A673 (cell line): ENCODE measurements around the gene RAMAC. TPM values are rescaled to one million over a fixed set of nuclear protein-coding genes. Genes with fewer than 3 reads are reported as not detected.

Experiments
- BruUV-seq: library from RNA; stranded (reverse); fragments of 400-500 nt; replicated peaks from 2 replicates; lab custom pipeline; 2021; lab: Mats Ljungman, UMichigan
- CTCF ChIA-PET: fragments of 300-600 bp; sonication (Branson Sonifier 250); formaldehyde crosslinking; loops from one replicate; lab custom pipeline; 2022; ENCODE audit warnings: antibody characterized with exemption; lab: Charles Lee
- POLR2A ChIA-PET: fragments of 300-600 bp; sonication (Branson Sonifier 250); formaldehyde crosslinking; loops from one replicate; lab custom pipeline; 2022; ENCODE audit warnings: antibody characterized with exemption; ENCODE audit not compliant: low non-redundant PET; lab: Charles Lee
- DNase-seq: peaks from one replicate; pipeline ENCODE4 v3.0.0-alpha.2; 2015; ENCODE audit warnings: low spot score
- H3K27ac ChIP-seq: fragments of 200-600 bp; sonication (generic); 2 replicates; pipeline ENCODE4 v1.5.1; 2016; ENCODE audit warnings: mixed run types, low read depth, mild to moderate bottlenecking, mixed read lengths, antibody characterized with exemption, low read length; ENCODE audit not compliant: poor library complexity, severe bottlenecking
- H3K27me3 ChIP-seq: fragments of 200-600 bp; sonication (generic); replicated peaks from 2 replicates; pipeline ENCODE4 v1.6.1; 2017; ENCODE audit warnings: mixed run types, low read depth, mild to moderate bottlenecking, mixed read lengths, antibody characterized with exemption, low read length; ENCODE audit not compliant: insufficient read depth, poor library complexity
- H3K36me3 ChIP-seq: fragments of 200-600 bp; sonication (generic); 2 replicates; pipeline ENCODE4 v1.6.1; 2016; ENCODE audit warnings: mixed run types, mild to moderate bottlenecking, mixed read lengths, antibody characterized with exemption, low read length; ENCODE audit not compliant: insufficient read depth, poor library complexity, severe bottlenecking
- H3K4me1 ChIP-seq: fragments of 200-600 bp; sonication (generic); 2 replicates; pipeline ENCODE4 v1.6.1; 2017; ENCODE audit warnings: mixed run types, mild to moderate bottlenecking, mixed read lengths, antibody characterized with exemption, low read length; ENCODE audit not compliant: insufficient read depth, poor library complexity, severe bottlenecking
- H3K4me3 ChIP-seq: fragments of 200-600 bp; sonication (generic); 2 replicates; pipeline ENCODE4 v1.5.1; 2016; ENCODE audit warnings: low read depth, mixed run types, mild to moderate bottlenecking, mixed read lengths, low read length; ENCODE audit not compliant: poor library complexity, severe bottlenecking
- H3K9me3 ChIP-seq: fragments of 200-600 bp; sonication (generic); 2 replicates; pipeline ENCODE4 v1.6.1; 2016; ENCODE audit warnings: mixed run types, low read depth, mild to moderate bottlenecking, mixed read lengths, antibody characterized with exemption, low read length; ENCODE audit not compliant: poor library complexity, severe bottlenecking
- EZH2 ChIP-seq: fragments of 200-600 bp; sonication (generic); IDR thresholded peaks from 2 replicates; pipeline ENCODE4 v1.6.1; 2017; ENCODE audit warnings: borderline replicate concordance, low read depth, mild to moderate bottlenecking, mixed read lengths, antibody characterized with exemption, low read length; ENCODE audit not compliant: poor library complexity, severe bottlenecking
- intact Hi-C: fragments of 100-400 bp; cut with micrococcal nuclease; formaldehyde crosslinking; loops from one replicate; pipeline ENCODE4 v1.10.0; 2022; ENCODE audit not compliant: unreplicated experiment
- total RNA-seq: library from RNA; stranded (reverse); gene quantifications from 2 replicates; pipeline ENCODE4 v1.2.3, GENCODE V29; 2021
- TF ChIP-seq, protein P1 (sequence below): fragments of 300-800, 200-600 bp; sonication (generic); conservative IDR thresholded peaks from 2 replicates; pipeline ENCODE4 v1.5.1; 2017; ENCODE audit warnings: low read depth, mild to moderate bottlenecking, antibody characterized with exemption, low read length, moderate library complexity, mixed read lengths

The RAMAC gene
- total RNA-seq, 1 experiment from 2014 or later: 28.1 TPM

DNA sequence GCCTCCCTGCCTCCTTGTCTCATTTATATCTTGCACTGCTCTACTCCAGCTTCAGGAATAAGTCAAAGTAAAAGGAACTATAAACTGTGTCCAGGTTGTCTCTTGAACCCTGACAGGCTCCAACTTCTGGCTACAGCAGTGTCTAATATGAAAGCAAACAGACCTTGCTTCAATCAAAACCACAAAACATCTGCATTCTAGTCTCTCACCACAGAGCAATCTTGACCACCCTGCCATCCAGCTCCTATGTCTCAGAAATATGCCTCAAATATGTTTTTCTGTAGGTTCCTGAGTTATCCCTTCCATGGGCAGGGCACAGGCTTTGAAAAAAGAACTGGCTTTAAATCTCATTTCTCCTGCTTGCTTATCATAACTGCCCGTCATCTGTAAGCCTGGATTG lies 13.0 kb upstream of the RAMAC start:
- ChIA-PET POLR2A (no interaction called here), CTCF (no interaction called here)
- Histone ChIP-seq H3K27ac (no peak overlapping the region), H3K4me1 (no peaks in the 10 kb centered on the region), H3K36me3 (no peaks in the 10 kb centered on the region), H3K27me3 (no peaks in the 10 kb centered on the region), H3K9me3 (no peaks in the 10 kb centered on the region), H3K4me3 (no peak overlapping the region)
- no peak for DNase-seq
- BruUV-seq: no TSS peak
- TF ChIP-seq, protein P1, sequence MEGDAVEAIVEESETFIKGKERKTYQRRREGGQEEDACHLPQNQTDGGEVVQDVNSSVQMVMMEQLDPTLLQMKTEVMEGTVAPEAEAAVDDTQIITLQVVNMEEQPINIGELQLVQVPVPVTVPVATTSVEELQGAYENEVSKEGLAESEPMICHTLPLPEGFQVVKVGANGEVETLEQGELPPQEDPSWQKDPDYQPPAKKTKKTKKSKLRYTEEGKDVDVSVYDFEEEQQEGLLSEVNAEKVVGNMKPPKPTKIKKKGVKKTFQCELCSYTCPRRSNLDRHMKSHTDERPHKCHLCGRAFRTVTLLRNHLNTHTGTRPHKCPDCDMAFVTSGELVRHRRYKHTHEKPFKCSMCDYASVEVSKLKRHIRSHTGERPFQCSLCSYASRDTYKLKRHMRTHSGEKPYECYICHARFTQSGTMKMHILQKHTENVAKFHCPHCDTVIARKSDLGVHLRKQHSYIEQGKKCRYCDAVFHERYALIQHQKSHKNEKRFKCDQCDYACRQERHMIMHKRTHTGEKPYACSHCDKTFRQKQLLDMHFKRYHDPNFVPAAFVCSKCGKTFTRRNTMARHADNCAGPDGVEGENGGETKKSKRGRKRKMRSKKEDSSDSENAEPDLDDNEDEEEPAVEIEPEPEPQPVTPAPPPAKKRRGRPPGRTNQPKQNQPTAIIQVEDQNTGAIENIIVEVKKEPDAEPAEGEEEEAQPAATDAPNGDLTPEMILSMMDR: no peak
- TF ChIP-seq EZH2: no peak
- intact Hi-C loops: no loop called here

DNA sequence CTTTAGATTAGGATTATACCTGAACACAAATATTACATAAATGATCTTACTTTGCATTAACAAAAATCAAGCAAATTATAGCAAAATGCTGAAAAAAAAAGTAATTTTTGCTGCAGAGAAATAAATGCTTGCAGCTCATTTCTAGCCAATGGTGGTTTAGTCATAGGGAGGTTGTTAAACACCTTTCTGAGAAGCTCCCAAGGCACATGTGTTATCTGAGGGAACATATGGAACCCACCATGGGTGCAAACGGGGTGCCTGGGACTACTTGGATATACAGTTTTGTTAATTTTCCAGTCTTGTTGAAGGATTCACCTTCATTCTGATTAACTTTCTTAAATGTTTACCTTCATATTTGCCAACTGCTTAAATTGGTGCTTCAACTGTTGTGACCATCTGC lies 8.9 kb upstream of the RAMAC start:
- POLR2A ChIA-PET: no interaction called here

DNA sequence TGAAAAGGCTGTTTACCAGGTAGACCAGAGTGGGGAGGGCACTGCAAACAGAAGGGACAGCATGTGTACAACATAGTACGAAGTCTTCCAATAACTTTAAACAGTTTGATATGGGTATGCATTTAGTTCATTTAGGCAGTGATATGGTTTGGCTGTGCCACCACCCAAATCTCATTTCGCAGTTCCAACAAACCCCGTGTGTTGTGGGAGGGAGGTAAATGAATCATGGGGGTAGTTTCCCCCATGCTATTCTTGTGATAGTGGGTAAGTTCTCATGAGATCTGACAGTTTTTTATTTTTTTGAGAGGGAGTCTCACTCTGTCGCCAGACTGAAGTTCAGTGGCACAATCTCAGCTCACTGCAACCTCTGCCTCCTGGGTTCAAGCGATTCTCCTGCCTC lies 7.6 kb upstream of the RAMAC start:
- Histone ChIP-seq H3K9me3 (no peaks in the 10 kb centered on the region), H3K27me3 (no peaks in the 10 kb centered on the region), H3K36me3 (no peaks in the 10 kb centered on the region), H3K4me3 (no peak overlapping the region), H3K27ac (no peak overlapping the region), H3K4me1 (no peaks in the 10 kb centered on the region)
- no peak for DNase-seq
- BruUV-seq: no TSS peak
- ChIA-PET CTCF (no interaction called here), POLR2A (no interaction called here)
- TF ChIP-seq, protein P1: no peak
- TF ChIP-seq EZH2: no peak
- intact Hi-C loops: no loop called here

More for the DNA sequence above, 8.9 kb upstream of the RAMAC start:
- H3K27me3 ChIP-seq: no peaks in the 10 kb centered on the region
- no peaks in the 10 kb centered on the region for H3K4me1 ChIP-seq
- no TSS peak for BruUV-seq
- no peaks in the 10 kb centered on the region for H3K36me3 ChIP-seq
- no peaks in the 10 kb centered on the region for H3K9me3 ChIP-seq
- TF ChIP-seq EZH2: no peak
- TF ChIP-seq, protein P1: no peak
- no peak overlapping the region for H3K27ac ChIP-seq
- CTCF ChIA-PET: no interaction called here
- intact Hi-C loops: no loop called here
- no peak overlapping the region for H3K4me3 ChIP-seq
- no peak for DNase-seq
